ENCODE data around the gene HECTD4.
"Not testable (repeated sequence)": the region's sequence is repeated elsewhere in the genome, so short reads cannot be mapped to it uniquely, and the experiment has no call there.

HECTD4 gene

GRCh38 chr12:112354399-112354798 is 27.8 kb downstream of the HECTD4 start:
- no peak for DNase-seq (ENCODE audit: low read depth)

- DNase-seq (ENCODE audit: low read depth): no peak
These were observed 28.8 kb downstream of the HECTD4 start for GRCh38 chr12:112353393-112353792.

- DNase-seq (ENCODE audit: low read depth): no peak
These were observed 29.3 kb downstream of the HECTD4 start for GRCh38 chr12:112352921-112353320.

- DNase-seq (ENCODE audit: low read depth): no peak
These were observed 31.3 kb downstream of the HECTD4 start for GRCh38 chr12:112350593-112351592.

- DNase-seq (ENCODE audit: low read depth): no peak
These were observed 32.8 kb downstream of the HECTD4 start for GRCh38 chr12:112349431-112349830.

- not testable (repeated sequence) for DNase-seq (ENCODE audit: low read depth)
These were observed 33.3 kb downstream of the HECTD4 start for GRCh38 chr12:112348926-112349325.

GRCh38 chr12:112347581-112347982 is 34.6 kb downstream of the HECTD4 start:
- DNase-seq (ENCODE audit: low read depth): no peak

- DNase-seq (ENCODE audit: low read depth): no peak
These were observed 36.0 kb downstream of the HECTD4 start for GRCh38 chr12:112346194-112346593.

- DNase-seq (ENCODE audit: low read depth): no peak
These were observed 38.0 kb downstream of the HECTD4 start for GRCh38 chr12:112344220-112344619.

- no peak for DNase-seq (ENCODE audit: low read depth)
These were observed 39.6 kb downstream of the HECTD4 start for GRCh38 chr12:112342587-112342986.

GRCh38 chr12:112341046-112341825 is 41.0 kb downstream of the HECTD4 start:
- no peak for DNase-seq (ENCODE audit: low read depth)

GRCh38 chr12:112340230-112340629 is 42.0 kb downstream of the HECTD4 start:
- no peak for DNase-seq (ENCODE audit: low read depth)

GRCh38 chr12:112334999-112335398 is 47.2 kb downstream of the HECTD4 start:
- DNase-seq (ENCODE audit: low read depth): not testable (repeated sequence)

- no peak for DNase-seq (ENCODE audit: low read depth)
These were observed 49.2 kb downstream of the HECTD4 start for GRCh38 chr12:112333019-112333418.

- DNase-seq (ENCODE audit: low read depth): no peak
These were observed 50.3 kb downstream of the HECTD4 start for GRCh38 chr12:112331886-112332285.

GRCh38 chr12:112330706-112331105 is 51.5 kb downstream of the HECTD4 start:
- DNase-seq (ENCODE audit: low read depth): no peak

GRCh38 chr12:112328456-112329124 is 53.6 kb downstream of the HECTD4 start:
- no peak for DNase-seq (ENCODE audit: low read depth)

- DNase-seq (ENCODE audit: low read depth): no peak
These were observed 54.9 kb downstream of the HECTD4 start for GRCh38 chr12:112327209-112327938.

GRCh38 chr12:112325622-112326207 is 56.5 kb downstream of the HECTD4 start:
- no peak for DNase-seq (ENCODE audit: low read depth)

- no peak for DNase-seq (ENCODE audit: low read depth)
These were observed 57.1 kb downstream of the HECTD4 start for GRCh38 chr12:112325157-112325556.

GRCh38 chr12:112322882-112323547 is 59.2 kb downstream of the HECTD4 start:
- DNase-seq (ENCODE audit: low read depth): no peak

All from activated T-helper 9 cell treated with anti-CD3 and anti-CD28 coated beads, Interleukin-2, amount 50 U/mL, for 16 hours (primary cell).